Activated CD4-positive, CD25-positive, alpha-beta regulatory T cell treated with anti-CD3 and anti-CD28 coated beads, Interleukin-2, amount 50 U/mL, for 72 hours (primary cell): ENCODE measurements around the gene RNU4-1.
"Not testable (repeated sequence)": the region's sequence is repeated elsewhere in the genome, so short reads cannot be mapped to it uniquely, and the experiment has no call there.

Experiments used
- DNase-seq: peaks from one replicate; pipeline ENCODE4 v3.0.0; 2021

RNU4-1 gene

GRCh38 chr12:120257041-120257821, 35.8 kb downstream of the RNU4-1 start:
- DNase-seq, result no peak

GRCh38 chr12:120254809-120255208, 38.2 kb downstream of the RNU4-1 start:
- DNase-seq, result no peak

- not testable (repeated sequence) for DNase-seq
These were observed 39.7 kb downstream of the RNU4-1 start for GRCh38 chr12:120253313-120253712.

- peak; percentile 60 for DNase-seq
These were observed 40.7 kb downstream of the RNU4-1 start for GRCh38 chr12:120252071-120252906.

GRCh38 chr12:120251364-120252070, 41.5 kb downstream of the RNU4-1 start:
- not testable (repeated sequence) for DNase-seq

DNA sequence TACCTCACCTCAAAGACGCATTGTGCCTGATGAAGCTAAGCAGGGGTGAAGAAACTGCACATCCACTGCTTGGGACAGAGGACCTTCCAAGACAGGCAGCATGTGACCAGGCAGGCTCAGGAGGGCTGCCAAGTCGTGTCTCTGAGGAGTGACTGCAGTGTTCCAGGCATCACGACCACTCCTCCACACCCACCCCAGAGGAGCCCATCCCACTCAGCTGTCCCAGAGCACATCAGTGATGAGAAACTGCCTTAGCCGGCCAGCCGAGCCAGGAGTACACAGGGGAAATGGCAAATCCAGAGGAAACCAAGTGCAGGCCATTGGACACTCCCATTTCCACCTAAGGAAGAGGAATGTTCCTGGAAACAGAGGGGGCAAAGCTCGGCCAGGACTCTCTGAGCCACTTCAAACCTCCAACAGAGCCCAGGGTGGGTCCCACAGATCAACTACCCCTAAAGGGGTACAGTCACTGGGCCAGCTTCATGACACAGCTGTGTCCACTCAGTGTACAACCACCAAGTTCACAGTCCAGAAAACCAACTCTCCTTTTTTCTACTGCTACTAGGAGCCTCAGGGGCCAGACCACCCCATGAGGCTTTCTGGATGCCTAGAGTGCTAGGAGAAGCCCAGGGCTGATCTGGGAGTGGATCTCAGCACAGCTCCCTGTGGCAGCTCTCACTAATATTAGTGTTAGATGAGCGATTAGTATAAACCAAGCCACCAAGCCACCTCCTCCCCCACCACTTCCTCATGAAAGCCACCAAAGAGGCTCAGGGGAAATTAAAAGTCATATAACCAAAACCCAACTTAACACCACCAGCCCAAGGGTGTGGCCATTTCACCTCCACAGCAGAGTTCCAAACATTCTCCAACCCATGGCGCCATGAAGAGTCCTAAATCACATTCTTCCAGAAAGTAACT, 42.9 kb downstream of the RNU4-1 start:
- DNase-seq, result no peak

DNA sequence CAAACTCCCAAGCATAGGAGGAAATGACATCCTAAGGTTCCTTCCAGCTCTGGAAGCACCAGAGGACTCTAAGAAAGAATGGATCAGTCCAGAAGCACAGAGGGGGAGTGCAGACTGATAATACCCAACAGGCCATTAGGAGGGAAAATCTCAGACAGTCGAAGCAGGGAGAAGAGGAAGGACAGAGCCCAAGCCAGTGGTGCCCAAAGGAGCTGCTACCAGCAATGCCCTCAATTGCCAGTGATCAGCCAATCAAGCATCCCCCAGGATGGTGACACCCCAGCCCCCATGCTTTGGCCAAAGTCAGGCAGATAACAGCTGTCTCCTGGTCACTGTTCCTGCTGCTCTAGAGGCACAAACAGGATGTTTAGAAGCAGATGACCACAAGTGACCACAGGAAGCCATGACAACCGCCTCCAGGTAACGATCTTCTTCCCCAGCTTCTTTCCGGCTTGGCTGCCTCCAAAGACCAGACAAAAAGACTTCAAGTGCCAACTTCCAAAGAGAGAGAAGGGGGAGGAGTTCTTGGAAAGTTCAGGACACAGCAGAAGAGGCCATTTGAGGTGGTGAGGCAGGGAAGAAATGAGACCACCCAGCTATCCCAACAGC, 43.7 kb downstream of the RNU4-1 start:
- DNase-seq, result no peak

- DNase-seq, result no peak
These were observed 45.4 kb downstream of the RNU4-1 start for GRCh38 chr12:120247621-120248030.

GRCh38 chr12:120247183-120247582, 45.9 kb downstream of the RNU4-1 start:
- DNase-seq, result no peak

DNA sequence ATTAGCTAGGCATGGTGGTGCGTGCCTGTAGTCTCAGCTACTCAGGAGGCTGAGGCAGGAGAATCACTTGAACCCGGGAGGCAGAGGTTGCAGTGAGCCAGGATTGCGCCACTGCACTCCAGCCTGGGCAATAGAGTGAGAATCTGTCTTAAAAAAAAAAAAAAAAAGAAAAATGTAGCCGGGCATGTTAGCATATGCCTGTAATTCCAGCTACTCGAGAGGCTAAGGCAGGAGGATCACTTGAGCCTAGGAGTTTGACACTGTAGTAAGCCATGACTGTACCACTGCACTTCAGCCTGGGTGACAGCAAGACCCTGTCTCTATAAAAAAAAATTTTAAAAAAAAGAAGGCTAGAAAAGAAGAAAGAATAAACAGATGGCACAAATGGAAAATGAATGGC, 46.3 kb downstream of the RNU4-1 start:
- not testable (repeated sequence) for DNase-seq
